C4-2B (cell line): ENCODE measurements around the gene NAPB.

Experiments used
- CTCF ChIP-seq: fragments of 450-650 bp; conservative IDR thresholded peaks from 2 replicates; pipeline ENCODE4 v1.5.1; 2017; ENCODE audit warnings: mild to moderate bottlenecking
- ZFX ChIP-seq: fragments of 450-650 bp; IDR thresholded peaks from 2 replicates; pipeline ENCODE4 v1.6.1; 2017

- TF ChIP-seq CTCF: peak; percentile 24; the same call in 1 of the 2 replicates
- TF ChIP-seq ZFX: no peak
These were observed at the start of gene NAPB for GRCh38 chr20:23420943-23421931.
